Measurements from ENCODE around the gene UBTD1. TPM values are rescaled to one million over a fixed set of nuclear protein-coding genes. Genes with fewer than 3 reads are reported as not detected.

The UBTD1 gene
- total RNA-seq, 1 experiment from 2014 or later = 19.0 TPM

DNA sequence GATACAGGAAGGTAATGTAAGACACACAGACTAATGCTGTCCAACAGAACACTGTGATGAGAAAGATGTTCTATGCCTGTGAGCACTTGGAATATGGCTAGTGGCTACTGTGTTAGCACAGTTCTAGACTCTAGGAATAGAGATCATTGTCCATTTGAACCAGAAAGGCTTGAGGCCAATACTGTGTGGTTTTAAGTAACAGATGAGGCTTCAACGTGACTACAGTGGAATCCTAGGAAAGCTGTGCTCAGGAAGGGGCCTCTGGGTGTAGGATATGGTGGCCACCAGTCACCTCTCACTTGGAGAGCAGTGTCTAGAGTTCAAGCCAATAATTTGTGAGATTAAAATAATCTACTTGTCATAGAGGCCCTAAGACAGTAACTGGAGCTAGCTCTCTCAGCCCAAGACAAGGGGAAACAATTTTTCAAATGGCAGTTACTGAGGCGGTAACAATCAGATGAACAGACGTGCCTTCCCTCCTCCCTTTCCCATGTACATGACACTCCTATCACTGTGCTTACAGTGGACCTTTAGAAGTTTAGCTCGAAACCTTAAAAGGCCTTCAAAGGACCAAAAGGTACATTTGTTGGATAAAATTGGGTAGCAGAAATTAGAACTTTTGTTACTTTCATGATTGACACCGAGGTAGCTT is 42.6 kb upstream of the UBTD1 start:
- Histone ChIP-seq H4K91ac (ENCODE audit: insufficient read length, low read depth, low read length) (no peak overlapping the region), H3K4me1 (ENCODE audit: insufficient read depth, low read length) (no peaks in the 10 kb centered on the region), H3T11ph (ENCODE audit: low read length) (no peak overlapping the region), H3K79me2 (ENCODE audit: insufficient read depth, low read length) (no peaks in the 10 kb centered on the region), H3K18ac (ENCODE audit: insufficient read length, low read depth, low read length) (no peak overlapping the region), H3K56ac (ENCODE audit: insufficient read length, low read depth, low read length) (no peak overlapping the region), H3K27ac (ENCODE audit: insufficient read length, low read depth, low read length) (no peak overlapping the region), H2BK12ac (ENCODE audit: insufficient read length, low read depth, low read length) (no peak overlapping the region), H4K5ac (ENCODE audit: insufficient read length, low read depth, low read length) (no peak overlapping the region), H2AFZ (ENCODE audit: low read length) (no peak overlapping the region), H3K4ac (ENCODE audit: low read depth, low read length) (no peak overlapping the region), H2BK15ac (ENCODE audit: low read depth, low read length) (no peak overlapping the region), H3K23me2 (ENCODE audit: insufficient read length, low read depth, low read length, poor library complexity, severe bottlenecking) (no peaks in the 10 kb centered on the region), H3K9me3 (ENCODE audit: control insufficient read depth, low read depth, low read length) (no peaks in the 10 kb centered on the region), H4K20me1 (ENCODE audit: control insufficient read depth, insufficient read depth, insufficient read length) (peaks cover 1% of the 10 kb centered on the region), H3K23ac (ENCODE audit: insufficient read length, low read depth, low read length) (no peak overlapping the region), H3K4me2 (ENCODE audit: insufficient read depth, insufficient read length, low read length) (no peak overlapping the region), H4K8ac (replicated peaks; ENCODE audit: insufficient read length, low read depth, low read length) (no peak overlapping the region), H3K79me1 (ENCODE audit: insufficient read depth, low read depth, low read length, poor library complexity, severe bottlenecking) (no peaks in the 10 kb centered on the region), H2BK20ac (ENCODE audit: low read depth, low read length, poor library complexity, severe bottlenecking) (no peak overlapping the region), H2BK120ac (ENCODE audit: low read depth, low read length, poor library complexity, severe bottlenecking) (no peak overlapping the region), H2AK5ac (ENCODE audit: insufficient read length, low read length) (no peak overlapping the region), H3K14ac (ENCODE audit: insufficient read depth, low read length) (no peak overlapping the region), H3K9ac (ENCODE audit: extremely low read depth, insufficient read length, low read length) (no peak overlapping the region), H2BK5ac (ENCODE audit: insufficient read length, low read length) (no peak overlapping the region), H3K27me3 (ENCODE audit: insufficient read depth, low read length) (no peaks in the 10 kb centered on the region)
- no CpG with 5 or more reads among the region's 5 CpGs for WGBS (ENCODE audit: extremely low coverage, insufficient read length, low lambda C conversion rate)
- no peaks in the 10 kb centered on the region; the same call in 1 of the 2 replicates for H3K27me3 Mint-ChIP-seq (ENCODE audit: low read depth)
- no peak overlapping the region for H3K4me3 Mint-ChIP-seq
- H3K9me3 Mint-ChIP-seq = no peaks in the 10 kb centered on the region
- no peak for DNase-seq
- no peak overlapping the region; a peak in 1 of 7 replicates for H3K27ac Mint-ChIP-seq
- H3K4me1 Mint-ChIP-seq = no peaks in the 10 kb centered on the region
- H3K36me3 Mint-ChIP-seq (ENCODE audit: insufficient read depth in 1 of 3, low read depth in 3 of 3) = peaks cover 44 to 91% (median 87%) of the 10 kb centered on the region in 3 experiments
- TF ChIP-seq, protein P1, sequence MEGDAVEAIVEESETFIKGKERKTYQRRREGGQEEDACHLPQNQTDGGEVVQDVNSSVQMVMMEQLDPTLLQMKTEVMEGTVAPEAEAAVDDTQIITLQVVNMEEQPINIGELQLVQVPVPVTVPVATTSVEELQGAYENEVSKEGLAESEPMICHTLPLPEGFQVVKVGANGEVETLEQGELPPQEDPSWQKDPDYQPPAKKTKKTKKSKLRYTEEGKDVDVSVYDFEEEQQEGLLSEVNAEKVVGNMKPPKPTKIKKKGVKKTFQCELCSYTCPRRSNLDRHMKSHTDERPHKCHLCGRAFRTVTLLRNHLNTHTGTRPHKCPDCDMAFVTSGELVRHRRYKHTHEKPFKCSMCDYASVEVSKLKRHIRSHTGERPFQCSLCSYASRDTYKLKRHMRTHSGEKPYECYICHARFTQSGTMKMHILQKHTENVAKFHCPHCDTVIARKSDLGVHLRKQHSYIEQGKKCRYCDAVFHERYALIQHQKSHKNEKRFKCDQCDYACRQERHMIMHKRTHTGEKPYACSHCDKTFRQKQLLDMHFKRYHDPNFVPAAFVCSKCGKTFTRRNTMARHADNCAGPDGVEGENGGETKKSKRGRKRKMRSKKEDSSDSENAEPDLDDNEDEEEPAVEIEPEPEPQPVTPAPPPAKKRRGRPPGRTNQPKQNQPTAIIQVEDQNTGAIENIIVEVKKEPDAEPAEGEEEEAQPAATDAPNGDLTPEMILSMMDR (conservative IDR thresholded peaks at IDR 0.05) = no peak
